ENCODE measurements around the gene PPIL1. TPM values are rescaled to one million over a fixed set of nuclear protein-coding genes. Genes with fewer than 3 reads are reported as not detected.

Gene PPIL1
- total and polyA plus RNA-seq, 2 of the 13 experiments (the other 11 are each of a cell fraction or from before 2014, with no cell fraction given), result 74.2 to 144 TPM

DNA sequence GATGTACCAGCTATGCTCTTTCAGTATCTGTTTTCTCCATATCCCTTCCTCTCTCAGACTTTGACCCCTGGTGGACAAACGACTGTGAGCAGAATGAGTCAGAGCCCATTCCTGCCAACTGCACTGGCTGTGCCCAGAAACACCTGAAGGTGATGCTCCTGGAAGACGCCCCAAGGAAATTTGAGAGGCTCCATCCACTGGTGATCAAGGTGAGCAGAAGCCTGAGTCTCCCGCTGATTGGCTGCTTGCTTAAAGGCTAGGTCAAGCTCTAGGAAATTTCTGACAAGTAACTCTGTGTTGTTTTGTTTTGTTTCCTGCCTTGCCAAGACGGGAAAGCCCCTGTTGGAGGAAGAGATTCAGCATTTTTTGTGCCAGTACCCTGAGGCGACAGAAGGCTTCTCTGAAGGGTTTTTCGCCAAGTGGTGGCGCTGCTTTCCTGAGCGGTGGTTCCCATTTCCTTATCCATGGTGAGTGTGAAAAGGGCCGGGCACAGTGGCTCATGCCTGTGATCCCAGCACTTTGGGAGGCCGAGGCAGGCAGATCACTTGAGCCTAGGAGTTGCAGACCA lies 39.7 kb upstream of the PPIL1 start (continued):
- TF ChIP-seq, protein P1, sequence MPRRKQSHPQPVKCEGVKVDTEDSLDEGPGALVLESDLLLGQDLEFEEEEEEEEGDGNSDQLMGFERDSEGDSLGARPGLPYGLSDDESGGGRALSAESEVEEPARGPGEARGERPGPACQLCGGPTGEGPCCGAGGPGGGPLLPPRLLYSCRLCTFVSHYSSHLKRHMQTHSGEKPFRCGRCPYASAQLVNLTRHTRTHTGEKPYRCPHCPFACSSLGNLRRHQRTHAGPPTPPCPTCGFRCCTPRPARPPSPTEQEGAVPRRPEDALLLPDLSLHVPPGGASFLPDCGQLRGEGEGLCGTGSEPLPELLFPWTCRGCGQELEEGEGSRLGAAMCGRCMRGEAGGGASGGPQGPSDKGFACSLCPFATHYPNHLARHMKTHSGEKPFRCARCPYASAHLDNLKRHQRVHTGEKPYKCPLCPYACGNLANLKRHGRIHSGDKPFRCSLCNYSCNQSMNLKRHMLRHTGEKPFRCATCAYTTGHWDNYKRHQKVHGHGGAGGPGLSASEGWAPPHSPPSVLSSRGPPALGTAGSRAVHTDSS (CRISPR knock-in tag; conservative IDR thresholded peaks at IDR 0.05), result no peak
- TF ChIP-seq PHF5A (CRISPR knock-in tag; IDR thresholded peaks at IDR 0.05; ENCODE audit: low read depth, unreplicated experiment), result no peak
- TF ChIP-seq ZNF674 (CRISPR knock-in tag; IDR thresholded peaks at IDR 0.05; ENCODE audit: low read depth), result no peak
- TF ChIP-seq ZNF367 (CRISPR knock-in tag; IDR thresholded peaks at IDR 0.05; ENCODE audit: borderline replicate concordance), result no peak
- peak; percentile 44 for TF ChIP-seq STAG1 (CRISPR knock-in tag; IDR thresholded peaks at IDR 0.05)
- no peak for TF ChIP-seq ZC3H13 (CRISPR knock-in tag; IDR thresholded peaks at IDR 0.05)
- no peak for TF ChIP-seq ZNF326 (CRISPR knock-in tag; IDR thresholded peaks at IDR 0.05; ENCODE audit: borderline replicate concordance)
- no peak for TF ChIP-seq ZNF598 (CRISPR knock-in tag; IDR thresholded peaks at IDR 0.05; ENCODE audit: borderline replicate concordance)
- no peak for TF ChIP-seq PHF20 (CRISPR knock-in tag; IDR thresholded peaks at IDR 0.05)
- TF ChIP-seq, protein P2, sequence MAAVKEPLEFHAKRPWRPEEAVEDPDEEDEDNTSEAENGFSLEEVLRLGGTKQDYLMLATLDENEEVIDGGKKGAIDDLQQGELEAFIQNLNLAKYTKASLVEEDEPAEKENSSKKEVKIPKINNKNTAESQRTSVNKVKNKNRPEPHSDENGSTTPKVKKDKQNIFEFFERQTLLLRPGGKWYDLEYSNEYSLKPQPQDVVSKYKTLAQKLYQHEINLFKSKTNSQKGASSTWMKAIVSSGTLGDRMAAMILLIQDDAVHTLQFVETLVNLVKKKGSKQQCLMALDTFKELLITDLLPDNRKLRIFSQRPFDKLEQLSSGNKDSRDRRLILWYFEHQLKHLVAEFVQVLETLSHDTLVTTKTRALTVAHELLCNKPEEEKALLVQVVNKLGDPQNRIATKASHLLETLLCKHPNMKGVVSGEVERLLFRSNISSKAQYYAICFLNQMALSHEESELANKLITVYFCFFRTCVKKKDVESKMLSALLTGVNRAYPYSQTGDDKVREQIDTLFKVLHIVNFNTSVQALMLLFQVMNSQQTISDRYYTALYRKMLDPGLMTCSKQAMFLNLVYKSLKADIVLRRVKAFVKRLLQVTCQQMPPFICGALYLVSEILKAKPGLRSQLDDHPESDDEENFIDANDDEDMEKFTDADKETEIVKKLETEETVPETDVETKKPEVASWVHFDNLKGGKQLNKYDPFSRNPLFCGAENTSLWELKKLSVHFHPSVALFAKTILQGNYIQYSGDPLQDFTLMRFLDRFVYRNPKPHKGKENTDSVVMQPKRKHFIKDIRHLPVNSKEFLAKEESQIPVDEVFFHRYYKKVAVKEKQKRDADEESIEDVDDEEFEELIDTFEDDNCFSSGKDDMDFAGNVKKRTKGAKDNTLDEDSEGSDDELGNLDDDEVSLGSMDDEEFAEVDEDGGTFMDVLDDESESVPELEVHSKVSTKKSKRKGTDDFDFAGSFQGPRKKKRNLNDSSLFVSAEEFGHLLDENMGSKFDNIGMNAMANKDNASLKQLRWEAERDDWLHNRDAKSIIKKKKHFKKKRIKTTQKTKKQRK (IDR thresholded peaks at IDR 0.05; ENCODE audit: low read length), result no peak
- TF ChIP-seq ZNF383 (CRISPR knock-in tag; IDR thresholded peaks at IDR 0.05; ENCODE audit: borderline replicate concordance), result no peak
- TF ChIP-seq, protein P3, sequence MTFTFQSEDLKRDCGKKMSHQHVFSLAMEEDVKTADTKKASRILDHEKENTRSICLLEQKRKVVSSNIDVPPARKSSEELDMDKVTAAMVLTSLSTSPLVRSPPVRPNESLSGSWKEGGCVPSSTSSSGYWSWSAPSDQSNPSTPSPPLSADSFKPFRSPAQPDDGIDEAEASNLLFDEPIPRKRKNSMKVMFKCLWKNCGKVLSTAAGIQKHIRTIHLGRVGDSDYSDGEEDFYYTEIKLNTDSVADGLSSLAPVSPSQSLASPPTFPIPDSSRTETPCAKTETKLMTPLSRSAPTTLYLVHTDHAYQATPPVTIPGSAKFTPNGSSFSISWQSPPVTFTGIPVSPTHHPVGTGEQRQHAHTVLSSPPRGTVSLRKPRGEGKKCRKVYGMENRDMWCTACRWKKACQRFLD (CRISPR knock-in tag; IDR thresholded peaks at IDR 0.05; ENCODE audit: borderline replicate concordance), result no peak
- TF ChIP-seq, protein P4, sequence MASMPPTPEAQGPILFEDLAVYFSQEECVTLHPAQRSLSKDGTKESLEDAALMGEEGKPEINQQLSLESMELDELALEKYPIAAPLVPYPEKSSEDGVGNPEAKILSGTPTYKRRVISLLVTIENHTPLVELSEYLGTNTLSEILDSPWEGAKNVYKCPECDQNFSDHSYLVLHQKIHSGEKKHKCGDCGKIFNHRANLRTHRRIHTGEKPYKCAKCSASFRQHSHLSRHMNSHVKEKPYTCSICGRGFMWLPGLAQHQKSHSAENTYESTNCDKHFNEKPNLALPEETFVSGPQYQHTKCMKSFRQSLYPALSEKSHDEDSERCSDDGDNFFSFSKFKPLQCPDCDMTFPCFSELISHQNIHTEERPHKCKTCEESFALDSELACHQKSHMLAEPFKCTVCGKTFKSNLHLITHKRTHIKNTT (CRISPR knock-in tag; IDR thresholded peaks at IDR 0.05), result no peak
- no peak for TF ChIP-seq MEF2D (CRISPR knock-in tag; IDR thresholded peaks at IDR 0.05)
- no peak for TF ChIP-seq MTF1 (CRISPR knock-in tag; IDR thresholded peaks at IDR 0.05)
- no peak for TF ChIP-seq RBM22 (optimal IDR thresholded peaks at IDR 0.05; ENCODE audit: low read length)
- no peak for TF ChIP-seq SMAD1 (CRISPR knock-in tag; IDR thresholded peaks at IDR 0.05; ENCODE audit: borderline replicate concordance, low read depth)
- no peak for TF ChIP-seq PPARG (CRISPR knock-in tag; conservative IDR thresholded peaks at IDR 0.05)
- TF ChIP-seq, protein P5, sequence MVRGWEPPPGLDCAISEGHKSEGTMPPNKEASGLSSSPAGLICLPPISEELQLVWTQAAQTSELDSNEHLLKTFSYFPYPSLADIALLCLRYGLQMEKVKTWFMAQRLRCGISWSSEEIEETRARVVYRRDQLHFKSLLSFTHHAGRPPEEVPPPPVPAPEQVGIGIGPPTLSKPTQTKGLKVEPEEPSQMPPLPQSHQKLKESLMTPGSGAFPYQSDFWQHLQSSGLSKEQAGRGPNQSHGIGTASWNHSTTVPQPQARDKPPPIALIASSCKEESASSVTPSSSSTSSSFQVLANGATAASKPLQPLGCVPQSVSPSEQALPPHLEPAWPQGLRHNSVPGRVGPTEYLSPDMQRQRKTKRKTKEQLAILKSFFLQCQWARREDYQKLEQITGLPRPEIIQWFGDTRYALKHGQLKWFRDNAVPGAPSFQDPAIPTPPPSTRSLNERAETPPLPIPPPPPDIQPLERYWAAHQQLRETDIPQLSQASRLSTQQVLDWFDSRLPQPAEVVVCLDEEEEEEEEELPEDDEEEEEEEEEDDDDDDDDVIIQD (CRISPR knock-in tag; IDR thresholded peaks at IDR 0.05; ENCODE audit: low read depth), result peak; percentile 34; the same call in 1 of the 2 replicates
- no peak for TF ChIP-seq BORCS8-MEF2B (CRISPR knock-in tag; IDR thresholded peaks at IDR 0.05)

All from HepG2 (cell line).